Astrocyte of the spinal cord (primary cell): Measurements from ENCODE around the gene PHTF2.
"Not testable (repeated sequence)": the region's sequence is repeated elsewhere in the genome, so short reads cannot be mapped to it uniquely, and the experiment has no call there.

Source experiments
- DNase-seq: peaks from one replicate; pipeline ENCODE4 v3.0.0; 2011; ENCODE audit warnings: low read depth, low spot score
- H3K4me3 ChIP-seq: 2 replicates; pipeline ENCODE4 v1.5.1; 2011; ENCODE audit warnings: low read depth, mild to moderate bottlenecking, low read length, moderate library complexity
- CTCF ChIP-seq: IDR thresholded peaks from 2 replicates; pipeline ENCODE4 v1.5.1; 2012; ENCODE audit warnings: low read depth, mild to moderate bottlenecking, low read length, inconsistent platforms
- in situ Hi-C: cut with HindIII; loops from 2 replicates; pipeline ENCODE4 v1.10.0; 2017; ENCODE audit warnings: low sequenced_read_pairs

PHTF2 gene

GRCh38 chr7:77995717-77996116, 197.1 kb downstream of the PHTF2 start:
- in situ Hi-C loops = no loop called here
- TF ChIP-seq CTCF = no peak
- H3K4me3 ChIP-seq = no peak overlapping the region
- DNase-seq = no peak

GRCh38 chr7:77999168-77999567, 200.6 kb downstream of the PHTF2 start:
- H3K4me3 ChIP-seq, in situ Hi-C loops, DNase-seq: not testable (repeated sequence)

GRCh38 chr7:78002021-78002420, 203.4 kb downstream of the PHTF2 start:
- no peak overlapping the region for H3K4me3 ChIP-seq
- TF ChIP-seq CTCF = no peak
- no peak for DNase-seq
- in situ Hi-C loops = no loop called here

- DNase-seq = no peak
- TF ChIP-seq CTCF = no peak
- no peak overlapping the region for H3K4me3 ChIP-seq
- in situ Hi-C loops = no loop called here
These were observed 204.1 kb downstream of the PHTF2 start for GRCh38 chr7:78002715-78003114.

- no peak for DNase-seq
- H3K4me3 ChIP-seq = no peak overlapping the region
- no peak for TF ChIP-seq CTCF
- in situ Hi-C loops = no loop called here
These were observed 207.6 kb downstream of the PHTF2 start for GRCh38 chr7:78006063-78006755.
